ENCODE data around the gene PRKRA. TPM values are rescaled to one million over a fixed set of nuclear protein-coding genes. Genes with fewer than 3 reads are reported as not detected.
"Not testable (repeated sequence)": the region's sequence is repeated elsewhere in the genome, so short reads cannot be mapped to it uniquely, and the experiment has no call there.

Gene PRKRA
- total and polyA plus RNA-seq, 2 of the 13 experiments (the other 11 are each of a cell fraction or from before 2014, with no cell fraction given) = 53.1 to 74.7 TPM

DNA sequence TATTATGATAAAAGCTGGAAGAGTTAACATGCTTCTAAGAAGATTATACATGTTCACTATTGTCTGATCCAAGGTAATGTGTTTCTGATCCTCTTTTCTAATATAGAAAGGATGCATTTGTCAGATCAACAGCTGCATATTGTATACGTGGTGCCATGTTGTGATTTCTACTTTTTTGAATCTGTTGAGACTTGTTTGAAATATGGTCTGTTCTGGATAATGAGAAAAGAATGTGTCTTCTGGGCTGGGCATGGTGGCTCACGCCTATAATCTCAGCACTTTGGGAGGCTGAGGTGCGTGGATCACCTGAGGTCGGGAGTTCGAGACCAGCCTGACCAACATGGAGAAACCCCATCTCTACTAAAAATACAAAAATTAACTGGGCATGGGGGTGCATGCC is 27.2 kb downstream of the PRKRA start:
- 92% methylated on average over 5 of the region's 5 CpGs for WGBS (ENCODE audit: low lambda C conversion rate)
- H3K36me3 ChIP-seq (replicated peaks in 1 of 2; ENCODE audit: control insufficient read depth in 1 of 2, insufficient read depth in 2 of 2, low read length in 2 of 2); H3K4me3 ChIP-seq (replicated peaks in 1 of 3; ENCODE audit: insufficient read depth in 1 of 3, low read depth in 2 of 3, low read length in 3 of 3); POLR2A ChIA-PET; H4K20me1 ChIP-seq (ENCODE audit: insufficient read depth, low read length); intact Hi-C loops (cut with micrococcal nuclease; ENCODE audit: unreplicated experiment); in situ Hi-C loops (cut with HindIII; ENCODE audit: extremely low pct_ligation_motif_present, low pct_unique_long_range_greater_than_20kb); H3K79me2 ChIP-seq (ENCODE audit: insufficient read depth, low read length); H3K9ac ChIP-seq (ENCODE audit: insufficient read depth, low read depth, low read length); H2AFZ ChIP-seq (ENCODE audit: low read length); FAIRE-seq; BruUV-seq (replicated peaks); H3K27me3 ChIP-seq (ENCODE audit: control insufficient read depth in 1 of 2, insufficient read depth in 2 of 2, low read length in 2 of 2); CTCF ChIA-PET (ENCODE audit: low intra/inter-chr PET ratio, low total read pairs); H3K4me2 ChIP-seq (ENCODE audit: low read depth, low read length); H3K27ac ChIP-seq (ENCODE audit: extremely low read length, insufficient read depth, low read length); H3K9me3 ChIP-seq (ENCODE audit: low read length); ATAC-seq; DNase-seq (ENCODE audit: low spot score): not testable (repeated sequence)
- H3K4me1 ChIP-seq (ENCODE audit: insufficient read depth, low read length) = peaks cover 17% of the 10 kb centered on the region

DNA sequence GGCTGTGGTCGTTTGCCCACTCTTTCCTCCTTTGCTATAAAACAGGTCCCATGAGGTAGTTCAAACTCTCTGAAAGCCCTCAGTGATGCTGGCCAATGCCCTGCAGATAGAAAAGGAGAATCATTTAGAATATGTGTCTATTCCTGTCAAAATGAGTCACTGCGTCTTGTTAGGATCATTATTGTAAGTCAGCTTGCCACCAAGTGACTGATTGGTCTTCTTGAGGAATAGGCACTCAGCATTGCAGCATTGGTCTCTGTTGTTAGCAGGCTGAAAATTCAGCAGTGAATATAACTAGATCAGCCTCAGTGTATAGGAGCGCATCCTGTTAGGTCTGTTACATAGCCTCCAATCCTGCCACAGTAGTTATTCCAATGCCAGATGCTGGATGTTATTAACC is 28.9 kb downstream of the PRKRA start:
- CTCF ChIA-PET (ENCODE audit: low intra/inter-chr PET ratio, low total read pairs) = no interaction called here
- in situ Hi-C loops (cut with HindIII; ENCODE audit: extremely low pct_ligation_motif_present, low pct_unique_long_range_greater_than_20kb) = no loop called here
- no peaks in the 10 kb centered on the region for H3K36me3 ChIP-seq (replicated peaks in 1 of 2; ENCODE audit: control insufficient read depth in 1 of 2, insufficient read depth in 2 of 2, low read length in 2 of 2)
- intact Hi-C loops (cut with micrococcal nuclease; ENCODE audit: unreplicated experiment) = no loop called here
- H3K27me3 ChIP-seq (ENCODE audit: control insufficient read depth in 1 of 2, insufficient read depth in 2 of 2, low read length in 2 of 2) = no peaks in the 10 kb centered on the region
- H4K20me1 ChIP-seq (ENCODE audit: insufficient read depth, low read length) = no peaks in the 10 kb centered on the region
- POLR2A ChIA-PET = interaction anchor here (0.9 kb wide), 1 partner anchor 29 kb away, joined by 3 read pairs; the partner anchor contains the start of genes PJVK and PRKRA
- BruUV-seq (replicated peaks) = no TSS peak
- peaks cover 7% of the 10 kb centered on the region; the same call in 1 of the 2 replicates for H3K9me3 ChIP-seq (ENCODE audit: low read length)
- no peak for ATAC-seq
- 0 out of 2 replicates have a peak, but pooled peaks cover under 1% of the 10 kb centered on the region for H3K4me1 ChIP-seq (ENCODE audit: insufficient read depth, low read length)
- H3K9ac ChIP-seq (ENCODE audit: insufficient read depth, low read depth, low read length) = no peak overlapping the region
- TF ChIP-seq SNAPC2 (CRISPR knock-in tag; IDR thresholded peaks at IDR 0.05) (no peak), ZNF768 (CRISPR knock-in tag; IDR thresholded peaks at IDR 0.05) (no peak), ZC3H13 (CRISPR knock-in tag; IDR thresholded peaks at IDR 0.05) (no peak), ZNF282 (IDR thresholded peaks at IDR 0.05; ENCODE audit: partially characterized antibody) (no peak), DNMT3B (CRISPR knock-in tag; conservative IDR thresholded peaks at IDR 0.05) (no peak), SIX4 (CRISPR knock-in tag; IDR thresholded peaks at IDR 0.05) (no peak), NFE2L2 (IDR thresholded peaks at IDR 0.05; ENCODE audit: low read length) (no peak)
- H3K79me2 ChIP-seq (ENCODE audit: insufficient read depth, low read length) = no peaks in the 10 kb centered on the region
- WGBS (ENCODE audit: low lambda C conversion rate) = 72% methylated on average over 3 of the region's 3 CpGs
- H3K4me3 ChIP-seq (replicated peaks in 1 of 3; ENCODE audit: insufficient read depth in 1 of 3, low read depth in 2 of 3, low read length in 3 of 3) = no peak overlapping the region
- H2AFZ ChIP-seq (ENCODE audit: low read length) = no peak overlapping the region
- no peak for DNase-seq (ENCODE audit: low spot score)
- no peak for FAIRE-seq
- H3K4me2 ChIP-seq (ENCODE audit: low read depth, low read length) = no peak overlapping the region
- no peak overlapping the region for H3K27ac ChIP-seq (ENCODE audit: extremely low read length, insufficient read depth, low read length)
